Mononuclear cell (primary cell): ENCODE data around the gene MIER2. TPM values are rescaled to one million over a fixed set of nuclear protein-coding genes. Genes with fewer than 3 reads are reported as not detected.

Source experiments
- total RNA-seq: library from RNA; depleted of rRNA; stranded (reverse); fragments of >200 nt; gene quantifications from one replicate; pipeline ENCODE4 v1.2.3, GENCODE V29; 2012

Gene MIER2
- total RNA-seq, 1 donor = 4.3 TPM

Other genes with a start within 250 kb of the MIER2 start
- 0.10 TPM for gene OR4F17, start 237.7 kb downstream of the MIER2 start, total RNA-seq
- under 0.01 TPM for gene PLPP2, start 53.4 kb downstream of the MIER2 start, total RNA-seq
- gene C2CD4C, start 64.4 kb upstream of the MIER2 start, total RNA-seq = not detected
- gene SHC2, start 116.2 kb upstream of the MIER2 start, total RNA-seq = 0.42 TPM
- not detected for gene MADCAM1, start 151.7 kb upstream of the MIER2 start, total RNA-seq
- 29.6 TPM for gene TPGS1, start 162.7 kb upstream of the MIER2 start, total RNA-seq
- gene CDC34, start 187.0 kb upstream of the MIER2 start, total RNA-seq = 20.5 TPM
- gene GZMM, start 199.3 kb upstream of the MIER2 start, total RNA-seq = 63.7 TPM
- gene BSG, start 227.8 kb upstream of the MIER2 start, total RNA-seq = 94.2 TPM
- 0.21 TPM for gene HCN2, start 245.1 kb upstream of the MIER2 start, total RNA-seq